Glomerular endothelial cell (primary cell): ENCODE results near the gene ARSD. TPM values are rescaled to one million over a fixed set of nuclear protein-coding genes. Genes with fewer than 3 reads are reported as not detected.
"Not testable (repeated sequence)": the region's sequence is repeated elsewhere in the genome, so short reads cannot be mapped to it uniquely, and the experiment has no call there.

Experiments used
- DNase-seq: peaks from one replicate; pipeline ENCODE4 v3.0.0-alpha.2; 2011; ENCODE audit warnings: low read depth, low spot score; ENCODE audit errors: extremely low read depth
- total RNA-seq: library from RNA; depleted of rRNA; stranded (reverse); fragments of >200 nt; gene quantifications from 2 replicates; pipeline ENCODE4 v1.2.3, GENCODE V29; 2015

ARSD gene
- total RNA-seq, 1 donor from 2014 or later: 32.5 TPM

DNA sequence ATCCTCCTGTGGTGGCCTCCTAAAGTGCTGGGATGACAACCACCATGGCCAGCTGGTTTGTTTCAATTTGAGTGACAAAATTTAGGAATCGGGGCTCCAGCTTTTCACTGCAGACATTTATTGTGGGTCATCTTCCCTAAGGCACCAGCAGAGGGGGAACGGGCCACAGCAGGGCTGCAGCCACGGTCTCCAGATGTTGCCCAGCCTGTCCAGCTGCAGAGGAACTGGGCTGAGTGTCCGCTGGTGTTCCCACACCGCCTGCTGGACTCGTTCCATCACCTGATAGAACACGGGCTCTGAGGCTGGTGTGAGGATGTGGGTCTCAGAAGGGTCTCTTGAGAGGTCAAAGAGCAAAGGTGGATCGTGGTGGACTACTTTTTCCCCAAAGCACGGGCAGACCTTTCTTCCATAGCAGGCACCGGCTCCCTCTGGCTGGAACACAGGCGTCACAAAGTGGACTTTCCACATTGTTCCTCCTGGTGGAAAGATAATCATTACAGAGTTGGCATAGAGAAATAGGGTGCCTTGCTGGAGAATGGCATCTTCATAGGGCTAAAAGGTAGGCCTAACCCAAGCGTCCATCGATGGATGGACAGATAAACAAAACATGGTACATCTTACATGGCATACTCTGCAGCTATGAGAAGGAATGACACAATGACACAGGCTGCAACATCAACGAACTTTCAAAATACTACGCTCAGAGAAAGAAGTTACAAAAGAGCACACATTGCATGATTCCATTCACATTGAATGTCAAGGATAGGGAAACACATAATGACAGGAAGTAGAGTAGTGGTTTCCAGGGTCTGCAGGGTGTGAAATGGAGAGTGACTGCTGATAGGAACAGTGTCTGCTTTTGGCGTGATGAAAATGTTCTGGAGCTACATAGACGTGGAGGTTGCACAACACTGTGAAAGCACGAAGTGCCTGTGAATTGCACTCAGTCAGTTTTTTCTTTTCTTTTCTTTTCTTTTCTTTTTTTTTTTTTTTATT is 5.9 kb upstream of the ARSD start:
- DNase-seq: no peak

DNA sequence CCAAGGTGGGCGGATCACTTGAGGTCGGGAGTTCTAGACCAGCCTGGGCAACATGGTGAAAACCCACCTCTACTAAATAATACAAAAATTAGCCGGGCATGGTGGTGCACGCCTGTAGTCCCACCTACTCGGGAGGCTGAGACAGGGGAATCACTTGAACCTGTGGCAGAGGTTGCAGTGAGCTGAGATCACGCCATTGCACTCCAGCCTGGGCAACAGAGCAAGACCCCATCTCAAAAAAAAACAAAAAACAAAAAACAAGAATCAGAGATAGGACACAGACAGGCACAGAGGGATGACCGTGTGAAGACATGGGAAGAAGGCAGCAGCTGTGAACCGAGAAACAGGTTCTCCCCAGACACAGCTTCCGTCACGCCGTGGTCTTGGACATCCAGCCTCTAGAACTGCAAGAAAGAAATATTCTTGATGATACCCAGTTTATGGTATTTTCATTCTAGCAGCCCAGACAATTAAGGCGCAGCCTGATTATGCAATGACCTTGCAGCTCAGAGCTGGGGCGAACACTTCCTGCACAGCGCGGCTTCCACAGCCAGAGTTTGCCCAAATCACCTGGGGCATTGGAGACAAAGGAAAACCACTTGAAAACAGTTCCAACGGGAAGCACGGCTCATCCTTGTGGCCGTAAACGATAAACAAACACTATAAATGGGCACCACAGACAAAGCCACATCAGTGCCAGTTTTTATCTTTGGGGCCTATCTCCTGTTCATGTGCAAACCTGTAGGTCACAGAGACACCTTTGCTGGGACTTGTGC is 4.2 kb upstream of the ARSD start:
- DNase-seq: no peak

DNA sequence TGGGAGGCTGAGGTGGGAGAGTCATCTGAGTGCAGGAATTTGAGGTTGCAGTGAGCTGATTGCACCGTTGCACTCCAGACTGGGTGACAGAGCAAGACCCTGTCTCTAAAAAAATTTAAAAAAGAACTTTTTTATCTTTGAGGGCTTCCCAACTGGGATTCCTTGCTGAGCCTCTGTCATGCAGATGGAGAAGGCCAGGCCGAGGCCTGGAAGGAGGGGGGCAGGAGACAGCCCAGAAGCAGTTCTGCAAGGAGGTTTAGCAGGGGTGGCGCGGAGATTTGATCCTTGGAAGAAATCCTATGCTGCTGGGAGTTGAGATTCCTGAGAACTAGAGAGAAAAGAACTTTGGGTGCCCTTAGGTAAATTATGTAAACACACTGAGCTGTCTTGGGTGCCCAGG is 2.5 kb upstream of the ARSD start:
- DNase-seq: no peak

DNA sequence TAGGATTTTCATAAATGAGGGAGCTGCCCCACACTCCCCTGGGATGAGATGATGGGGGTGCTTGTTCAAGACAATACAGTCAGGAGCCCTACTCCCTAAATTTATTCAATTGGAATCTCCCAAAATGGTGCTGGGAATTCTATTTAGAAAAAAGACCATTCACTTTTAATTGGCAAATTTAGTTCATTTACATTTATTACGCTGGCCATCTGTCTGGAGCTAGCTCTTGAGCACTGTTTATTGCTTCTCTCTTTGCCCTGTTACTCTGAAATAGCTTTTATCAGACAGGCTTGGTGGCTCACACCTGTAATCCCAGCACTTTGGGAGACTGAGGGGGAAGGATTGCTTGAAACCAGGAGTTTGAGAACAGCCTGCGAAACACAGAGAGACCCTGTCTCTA is 2.0 kb upstream of the ARSD start:
- no peak for DNase-seq

DNA sequence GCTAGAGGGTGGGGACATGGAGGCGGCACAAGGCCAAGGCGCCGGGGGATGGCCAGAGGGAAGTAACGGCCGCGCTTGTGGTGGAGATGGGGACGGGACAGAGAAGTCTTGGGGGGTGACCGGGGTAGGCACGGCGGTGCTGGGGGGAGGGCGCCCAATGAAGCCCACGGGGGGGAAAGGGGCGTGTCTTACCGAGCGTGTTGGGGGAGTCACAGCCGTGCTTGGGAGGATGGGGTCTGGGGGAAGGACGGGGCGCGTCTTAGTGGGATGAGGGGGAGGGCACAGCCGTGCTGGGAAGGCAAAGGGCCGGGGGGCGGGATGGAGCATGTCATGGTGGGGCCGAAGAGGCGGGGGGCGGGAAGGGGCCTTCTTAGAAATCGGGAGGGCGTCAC is 952 bp downstream of the ARSD start:
- DNase-seq: no peak

DNA sequence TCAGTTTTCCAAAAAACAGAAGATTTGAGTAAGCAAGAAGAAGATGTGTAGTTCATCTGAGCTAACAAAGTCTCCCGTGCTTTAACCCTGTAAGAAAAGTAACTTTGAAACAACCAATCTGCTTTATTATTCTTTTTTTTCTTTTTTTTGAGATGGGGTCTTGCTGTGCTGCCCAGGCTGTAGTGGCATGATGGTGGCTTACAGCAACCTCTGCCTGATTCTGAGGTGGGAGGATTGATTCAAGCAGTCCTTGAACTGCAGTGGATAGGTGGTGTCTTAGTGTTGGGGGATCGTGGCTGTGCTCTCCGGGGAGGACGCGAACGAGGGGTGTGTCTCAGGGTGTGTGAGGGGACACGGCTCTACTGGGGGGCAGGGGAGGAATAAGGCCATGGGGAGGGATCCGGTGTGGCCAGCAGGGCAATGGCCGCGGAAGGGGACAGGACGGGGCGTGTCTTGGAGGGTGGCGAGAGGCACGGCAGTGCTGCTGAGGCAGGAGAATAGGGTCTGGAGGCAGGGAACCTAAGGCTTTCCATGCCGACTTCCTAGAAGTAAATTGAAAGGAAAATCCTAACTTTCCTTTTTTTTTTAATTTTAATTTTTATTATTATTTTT is 2.4 kb downstream of the ARSD start:
- DNase-seq: no peak

DNA sequence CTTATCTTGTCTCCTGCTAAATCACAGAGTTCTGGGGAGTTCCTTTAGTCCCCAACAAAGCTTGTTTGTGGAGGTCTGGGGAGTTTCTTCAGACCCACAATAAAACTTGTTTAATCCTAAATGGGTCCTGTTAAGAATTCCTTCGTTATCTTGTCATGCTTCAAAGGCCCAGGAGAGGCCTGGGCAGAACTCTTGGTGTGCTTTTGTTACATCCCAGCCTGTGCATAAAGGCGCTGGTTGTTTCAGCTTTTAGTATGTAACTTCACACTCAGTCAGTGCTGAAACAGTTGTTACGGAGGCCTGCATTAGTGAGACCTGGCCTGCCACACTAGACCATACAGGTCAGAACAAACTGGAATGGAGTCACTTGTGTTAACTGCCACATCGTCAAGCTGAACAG is 2.9 kb downstream of the ARSD start:
- DNase-seq: not testable (repeated sequence)

DNA sequence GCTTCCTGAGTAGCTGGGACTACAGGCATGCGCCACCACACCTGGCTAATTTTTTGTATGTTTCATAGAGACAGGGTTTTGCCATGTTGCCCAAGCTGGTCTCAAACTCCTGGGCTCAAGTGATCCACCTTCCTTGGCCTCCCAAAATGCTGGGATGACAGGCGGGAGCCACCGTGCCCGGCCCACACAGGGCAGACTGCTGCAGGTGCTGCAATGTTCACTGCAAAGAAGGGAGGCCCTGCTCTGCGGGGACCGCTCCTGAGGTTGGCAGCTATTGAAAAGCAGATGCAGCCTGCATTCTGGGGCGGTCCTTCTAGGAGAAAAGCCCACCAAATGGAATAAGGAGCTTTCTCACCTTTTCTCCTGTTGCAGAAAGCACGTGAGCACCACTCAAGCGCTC is 5.0 kb downstream of the ARSD start:
- no peak for DNase-seq

DNA sequence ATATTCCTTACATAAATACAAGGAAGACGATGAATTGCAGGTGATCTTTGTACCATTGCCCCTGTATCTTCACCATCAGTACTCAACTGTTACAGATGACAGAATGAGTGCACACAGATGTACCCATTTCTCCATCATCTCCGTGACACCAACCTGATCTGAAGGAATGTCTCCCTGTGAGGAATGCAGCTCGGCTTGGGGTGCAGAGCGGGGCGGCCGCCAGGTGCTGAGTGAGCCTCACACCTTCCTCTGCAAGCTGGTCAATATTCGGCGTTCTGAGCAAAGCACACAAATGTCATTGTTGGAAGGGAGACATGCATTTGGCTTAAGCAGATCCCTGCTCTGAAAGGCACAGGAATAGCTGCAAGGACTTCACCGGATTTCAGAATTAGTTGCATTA is 7.4 kb downstream of the ARSD start:
- DNase-seq: no peak

DNA sequence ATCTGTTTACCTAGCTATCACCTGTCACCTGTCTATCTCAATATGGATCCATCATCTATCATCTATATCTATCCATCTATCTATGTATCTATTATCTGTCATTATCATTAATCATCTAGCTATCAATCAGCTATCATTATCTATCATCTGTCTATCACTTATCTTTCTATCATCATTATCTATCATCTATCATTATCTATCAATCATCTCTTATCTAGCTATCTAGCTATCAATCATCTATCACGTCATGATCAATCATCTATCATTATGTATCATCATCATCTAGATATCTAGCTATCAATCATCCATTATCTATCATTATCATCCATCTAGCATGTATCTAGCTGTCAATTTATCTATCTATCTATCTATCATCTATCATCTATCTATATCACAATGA is 7.9 kb downstream of the ARSD start:
- DNase-seq: no peak

DNA sequence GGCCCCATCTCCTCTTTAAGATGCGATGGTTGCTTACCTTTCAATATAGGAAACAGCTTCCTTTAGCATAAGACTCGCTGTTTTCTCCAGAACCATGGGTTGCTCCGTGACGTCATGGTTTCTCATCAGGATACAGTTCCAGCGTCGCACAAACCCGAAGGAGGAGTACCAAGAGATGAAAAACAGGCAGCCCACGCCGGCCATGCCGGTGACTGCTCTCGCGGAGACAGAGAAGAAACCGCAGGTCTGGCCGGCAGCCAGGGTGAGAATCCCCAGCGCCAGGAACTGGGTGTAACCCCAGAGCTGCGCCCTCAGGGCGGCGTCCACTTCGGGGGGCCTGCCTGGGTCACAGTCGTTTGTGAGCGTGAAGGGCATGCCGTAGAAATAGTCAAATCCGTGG is 11.4 kb downstream of the ARSD start:
- DNase-seq: no peak

DNA sequence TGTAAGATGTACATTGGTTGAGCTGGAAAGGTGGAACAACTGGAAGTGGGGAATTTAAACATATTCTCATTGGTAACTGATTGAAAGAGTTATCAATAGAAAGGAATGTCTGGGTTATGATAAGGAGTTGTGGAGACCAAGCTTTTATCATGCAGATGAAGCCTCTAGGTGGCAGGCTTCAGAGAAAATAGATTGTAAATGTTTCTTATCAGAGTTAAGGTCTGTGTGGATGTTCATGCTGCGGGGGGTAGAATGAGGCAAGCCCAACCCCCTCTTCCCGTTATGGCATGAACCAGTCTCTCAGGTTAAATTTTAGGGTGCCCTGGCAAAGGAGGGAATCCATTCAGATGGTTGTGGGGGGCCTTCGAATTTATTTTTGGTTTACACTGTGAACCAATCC is 16.0 kb downstream of the ARSD start:
- no peak for DNase-seq

DNA sequence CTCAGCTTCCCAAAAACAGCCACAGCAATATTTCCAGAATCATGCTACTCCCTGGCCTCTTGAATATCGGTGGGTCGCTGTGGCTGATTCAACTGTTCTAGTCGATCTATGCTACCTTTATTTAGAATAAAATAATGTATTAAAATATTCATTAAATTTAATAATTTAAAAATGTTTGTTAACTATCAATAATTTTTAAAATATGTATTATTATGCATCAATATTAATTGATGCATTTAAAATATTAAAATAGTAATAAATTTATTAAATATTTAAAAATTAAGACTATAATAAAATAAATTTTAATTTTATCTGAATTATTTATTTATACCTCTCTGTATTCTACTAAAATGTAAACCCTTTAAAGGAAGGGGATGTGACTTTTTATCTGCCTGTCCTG is 19.0 kb downstream of the ARSD start:
- DNase-seq: no peak

DNA sequence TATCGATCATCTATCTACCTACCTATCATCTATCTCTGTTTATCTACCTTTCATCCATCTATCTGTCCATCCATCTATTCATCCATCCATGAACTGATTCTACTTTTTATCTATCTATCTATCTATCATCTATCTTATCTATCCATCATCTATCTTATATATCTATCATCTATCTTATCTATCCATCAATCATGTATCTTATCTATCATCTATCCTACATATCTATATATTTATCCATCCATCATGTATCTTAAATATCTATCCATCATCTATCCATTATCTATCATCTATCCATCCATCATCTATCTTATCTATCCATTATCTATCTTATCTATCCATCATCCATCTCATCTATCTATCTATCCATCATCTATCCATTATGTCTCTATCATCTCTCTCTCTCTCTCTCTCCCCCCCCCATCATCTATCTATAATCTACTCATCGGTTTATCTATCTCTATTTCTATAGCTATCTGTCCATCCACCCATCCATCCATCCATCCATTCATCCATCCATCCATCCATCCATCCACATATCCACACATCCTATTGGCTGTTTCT is 20.9 kb downstream of the ARSD start:
- DNase-seq: no peak

DNA sequence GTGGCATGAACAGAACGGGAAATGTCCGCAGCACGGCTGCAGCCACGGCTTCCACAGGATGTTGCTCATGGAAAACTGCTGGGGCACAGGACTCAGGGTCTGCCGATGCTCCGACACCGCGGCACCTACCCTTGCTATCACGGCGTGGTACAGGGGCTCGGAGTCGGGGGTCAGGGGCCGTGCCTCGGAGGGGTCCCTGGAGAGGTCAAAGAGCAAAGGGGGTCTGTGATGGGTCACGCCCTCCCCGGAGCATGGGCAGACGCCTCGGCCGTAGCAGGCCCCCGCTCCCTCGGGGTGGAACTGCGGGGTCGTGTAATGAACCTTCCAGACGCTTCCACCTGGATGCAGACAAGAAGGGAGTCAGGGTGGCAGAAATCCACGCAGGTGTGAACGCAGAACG is 21.8 kb downstream of the ARSD start:
- DNase-seq: no peak

DNA sequence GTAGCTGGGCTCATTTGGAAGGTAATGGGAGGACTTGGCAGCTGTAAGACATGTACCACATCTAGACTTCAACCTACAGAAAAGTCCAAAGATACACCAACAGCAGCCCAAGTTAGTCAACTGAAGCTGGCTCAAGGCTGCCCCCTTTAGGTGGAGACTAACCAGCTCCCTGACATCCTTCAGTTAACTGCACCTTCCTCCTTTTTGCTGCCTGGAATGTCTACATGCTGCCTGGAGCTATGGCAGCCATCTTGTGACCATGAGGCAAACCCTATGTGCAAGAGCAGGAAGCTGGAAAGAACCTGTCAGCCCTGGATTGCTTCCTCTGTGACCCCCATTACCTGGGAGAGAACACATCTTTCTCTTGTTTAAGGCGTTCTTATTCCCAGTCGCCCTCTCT is 25.8 kb downstream of the ARSD start:
- no peak for DNase-seq

DNA sequence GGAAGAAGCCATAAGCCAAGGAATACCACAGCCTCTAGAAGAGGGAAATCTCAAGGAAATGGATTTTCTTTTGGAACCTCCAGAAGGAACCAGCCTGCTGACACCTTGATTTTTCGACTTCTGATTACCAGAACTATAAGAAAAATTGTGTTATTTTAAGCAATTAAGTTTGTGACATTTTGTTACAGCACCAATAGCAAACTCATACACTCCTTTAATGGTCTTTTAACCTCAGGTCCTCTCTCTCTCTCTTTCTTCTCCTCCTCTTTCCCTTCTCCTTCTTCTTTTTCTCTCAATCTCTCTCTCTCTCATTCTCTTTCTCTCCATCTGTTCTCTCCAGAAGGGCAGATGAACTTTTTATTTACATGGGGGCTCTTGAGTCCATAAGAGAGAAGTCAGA is 26.3 kb downstream of the ARSD start:
- no peak for DNase-seq

DNA sequence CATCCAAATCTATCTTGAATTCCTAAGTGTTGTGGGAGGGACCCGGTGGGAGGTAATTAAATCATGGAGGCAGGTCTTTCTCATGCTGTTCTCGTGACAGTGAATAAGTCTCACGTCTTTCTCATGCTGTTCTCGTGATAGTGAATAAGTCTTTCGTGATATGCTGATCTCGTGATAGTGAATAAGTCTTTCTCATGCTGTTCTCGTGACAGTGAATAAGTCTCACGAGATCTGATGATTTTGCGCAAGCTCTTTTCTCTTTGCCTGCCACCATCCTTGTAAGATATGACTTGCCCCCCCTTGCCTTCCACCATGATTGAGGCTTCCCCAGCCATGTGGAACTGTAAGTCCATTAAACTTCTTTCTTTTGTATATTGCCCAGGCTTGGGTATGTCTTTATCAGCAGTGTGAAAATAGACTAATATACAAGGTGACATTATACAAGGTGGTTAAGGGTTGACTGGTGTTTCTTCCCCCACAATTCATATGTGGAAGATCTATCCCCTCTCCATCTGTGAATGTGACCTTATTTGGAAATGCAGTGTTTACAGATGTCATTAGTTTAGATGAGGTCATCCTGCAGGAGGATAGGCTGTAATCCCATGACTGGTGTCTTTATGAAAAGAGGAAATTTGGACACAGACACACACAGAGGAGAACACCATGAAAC is 27.6 kb downstream of the ARSD start:
- no peak for DNase-seq

DNA sequence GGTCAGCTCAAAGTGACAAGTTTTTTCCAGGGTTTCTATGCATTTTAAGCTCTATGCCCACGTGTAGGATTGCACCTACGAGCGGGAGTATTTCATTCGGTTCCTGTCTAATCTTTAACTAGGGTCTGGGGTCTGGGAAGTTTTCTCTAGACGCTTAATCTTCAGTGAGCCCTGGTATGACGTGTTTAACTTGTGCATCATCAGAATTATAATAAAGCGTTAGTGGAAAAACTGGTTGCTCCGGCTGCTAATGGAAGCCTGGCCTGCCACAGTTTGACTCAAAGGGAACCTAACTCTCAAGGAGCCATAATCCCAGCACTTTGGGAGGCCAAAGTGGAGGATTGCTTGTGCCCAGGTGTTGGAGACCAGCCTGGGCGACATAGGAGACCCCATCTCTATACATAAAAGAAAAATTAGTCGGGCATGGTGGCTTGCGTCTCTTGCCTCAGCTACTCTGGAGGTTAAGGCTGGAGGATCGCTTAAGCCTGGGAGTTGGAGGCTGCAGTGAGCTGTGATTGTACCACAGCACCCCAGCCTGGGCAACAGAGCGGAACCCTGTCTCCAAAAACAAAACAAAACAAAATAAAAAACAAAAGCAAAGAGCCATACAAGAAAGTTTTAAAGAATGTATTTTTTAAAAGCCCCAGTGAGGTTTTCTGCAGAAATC is 30.2 kb downstream of the ARSD start:
- DNase-seq: no peak
